GM23338 (cell line): ENCODE results near the gene PHKG1. TPM values are rescaled to one million over a fixed set of nuclear protein-coding genes. Genes with fewer than 3 reads are reported as not detected.
A peak's percentile ranks its signal among the peaks of the same experiment; 100 is the strongest.

ENCODE experiments used
- ATAC-seq: fragments of 200-7000 bp; cut with Tn5 transposase; 3 replicates; pipeline ENCODE4 v1.9.1; 2020
- DNase-seq: peaks from one replicate; pipeline ENCODE4 v3.0.0-alpha.2; 2015; ENCODE audit warnings: low spot score
- H2AFZ ChIP-seq: fragments of 200-600 bp; sonication (generic); 2 replicates; pipeline ENCODE4 v1.8.0; 2016; ENCODE audit warnings: antibody characterized with exemption, mild to moderate bottlenecking, moderate library complexity
- H3F3A ChIP-seq: fragments of 200-600 bp; sonication (generic); replicated peaks from 2 replicates; pipeline ENCODE4 v1.8.0; 2017; ENCODE audit warnings: antibody characterized with exemption, mixed run types, low read depth
- H3K27ac ChIP-seq: fragments of 200-600 bp; sonication (generic); 2 replicates; pipeline ENCODE4 v1.6.1; 2016; ENCODE audit warnings: low read depth
- H3K27me3 ChIP-seq: fragments of 200-600 bp; sonication (generic); 2 replicates; pipeline ENCODE4 v1.8.0; 2016; ENCODE audit warnings: mild to moderate bottlenecking, mixed run types, moderate library complexity; ENCODE audit not compliant: insufficient read depth
- H3K36me3 ChIP-seq: fragments of 200-600 bp; sonication (generic); 2 replicates; pipeline ENCODE4 v1.8.0; 2016; ENCODE audit warnings: mild to moderate bottlenecking; ENCODE audit not compliant: insufficient read depth
- H3K4me1 ChIP-seq: fragments of 200-600 bp; sonication (generic); 2 replicates; pipeline ENCODE4 v1.8.0; 2016; ENCODE audit warnings: mild to moderate bottlenecking, moderate library complexity; ENCODE audit not compliant: insufficient read depth
- H3K4me2 ChIP-seq: fragments of 200-600 bp; sonication (generic); 2 replicates; pipeline ENCODE4 v1.7.1; 2017; ENCODE audit warnings: mixed run types
- H3K4me3 ChIP-seq: fragments of 200-600 bp; sonication (generic); 2 replicates; pipeline ENCODE4 v1.6.1; 2016; ENCODE audit warnings: mixed run types
- H3K79me2 ChIP-seq: fragments of 200-600 bp; sonication (generic); replicated peaks from 2 replicates; pipeline ENCODE4 v1.8.0; 2017; ENCODE audit warnings: mild to moderate bottlenecking; ENCODE audit not compliant: insufficient read depth
- H3K9me2 ChIP-seq: fragments of 200-600 bp; sonication (generic); 2 replicates; pipeline ENCODE4 v1.8.0; 2017; ENCODE audit not compliant: insufficient read depth
- H4K20me1 ChIP-seq: fragments of 200-600 bp; sonication (generic); replicated peaks from 2 replicates; pipeline ENCODE4 v1.8.0; 2017; ENCODE audit warnings: mild to moderate bottlenecking; ENCODE audit not compliant: insufficient read depth
- H3K27ac Mint-ChIP-seq: 2 replicates; pipeline ENCODE4 v1.8.0; 2020; ENCODE audit warnings: inconsistent platforms, mild to moderate bottlenecking, moderate library complexity, mixed read lengths
- H3K27me3 Mint-ChIP-seq: 3 replicates; pipeline ENCODE4 v1.8.0; 2022; ENCODE audit warnings: low read depth, mild to moderate bottlenecking, moderate library complexity, mixed read lengths, inconsistent platforms; ENCODE audit not compliant: insufficient read depth, poor library complexity
- H3K36me3 Mint-ChIP-seq: 3 replicates; pipeline ENCODE4 v1.8.0; 2021; ENCODE audit warnings: low read depth, mild to moderate bottlenecking, inconsistent platforms, moderate library complexity, mixed read lengths
- H3K4me1 Mint-ChIP-seq: 3 replicates; pipeline ENCODE4 v1.8.0; 2020; ENCODE audit warnings: mild to moderate bottlenecking, inconsistent platforms, mixed read lengths
- H3K4me3 Mint-ChIP-seq: 3 replicates; pipeline ENCODE4 v1.8.0; 2021; ENCODE audit warnings: moderate library complexity, mild to moderate bottlenecking, inconsistent platforms, mixed read lengths
- H3K9me3 Mint-ChIP-seq: 3 replicates; pipeline ENCODE4 v1.8.0; 2020; ENCODE audit warnings: moderate library complexity, mild to moderate bottlenecking, inconsistent platforms, mixed read lengths
- CREB1 ChIP-seq: fragments of 250-450 bp; sonication (Bioruptor Pico); IDR thresholded peaks from 2 replicates; pipeline ENCODE4 v1.5.0; 2020; ENCODE audit warnings: low read depth, mild to moderate bottlenecking, moderate library complexity
- EZH2 ChIP-seq: fragments of 200-600 bp; sonication (generic); IDR thresholded peaks from one replicate; pipeline ENCODE4 v1.8.0; 2017; ENCODE audit warnings: antibody characterized with exemption, mild to moderate bottlenecking, low read depth; ENCODE audit not compliant: unreplicated experiment
- EZH2phosphoT487 ChIP-seq: fragments of 200-600 bp; sonication (generic); IDR thresholded peaks from one replicate; pipeline ENCODE4 v1.8.1; 2018; ENCODE audit warnings: antibody characterized with exemption; ENCODE audit not compliant: unreplicated experiment
- NANOG ChIP-seq: IDR thresholded peaks from 2 replicates; pipeline ENCODE4 v1.6.1; 2016; ENCODE audit warnings: antibody characterized with exemption, borderline replicate concordance
- POLR2AphosphoS5 ChIP-seq: IDR thresholded peaks from 2 replicates; pipeline ENCODE4 v1.6.1; 2016; ENCODE audit warnings: antibody characterized with exemption, low read depth
- STAT1 ChIP-seq: IDR thresholded peaks from one replicate; pipeline ENCODE4 v1.6.1; 2016; ENCODE audit warnings: antibody characterized with exemption; ENCODE audit not compliant: unreplicated experiment
- ZNF331 ChIP-seq: fragments of 250-450 bp; sonication (Bioruptor Pico); IDR thresholded peaks from 2 replicates; pipeline ENCODE4 v1.5.0; 2020; ENCODE audit warnings: low read depth, mild to moderate bottlenecking, moderate library complexity
- ZNF462 ChIP-seq: fragments of 250-450 bp; sonication (Bioruptor Pico); IDR thresholded peaks from 2 replicates; pipeline ENCODE4 v1.5.0; 2020; ENCODE audit warnings: mild to moderate bottlenecking, moderate library complexity
- polyA plus RNA-seq: library from polyadenylated mRNA; unstranded; fragments of >200 nt; fragmentation: Nextera tagmentation; extraction: Ambion mirVana; gene quantifications from 2 replicates; pipeline ENCODE4 v1.2.1, GENCODE V29; 2016
- total RNA-seq: library from RNA; depleted of rRNA; stranded (reverse); fragments of >200 nt; shearing (Covaris generic); gene quantifications from 2 replicates; pipeline ENCODE4 v1.2.3, GENCODE V29; 2014
- TF ChIP-seq, protein P1 (sequence below): IDR thresholded peaks from 2 replicates; pipeline ENCODE4 v1.6.1; 2016; ENCODE audit warnings: antibody characterized with exemption

The PHKG1 gene
- total and polyA plus RNA-seq, 2 experiments from 2014 or later = not detected

GRCh38 chr7:56053379-56053778, 39.4 kb downstream of the PHKG1 start:
- no peak overlapping the region for H2AFZ ChIP-seq
- DNase-seq = no peak
- H3K4me1 ChIP-seq = peaks cover 17% of the 10 kb centered on the region
- TF ChIP-seq EZH2phosphoT487 = no peak
- peak overlapping the region; percentile 88 for H3K27ac Mint-ChIP-seq
- peak overlapping the region; percentile 97 for H3K27ac ChIP-seq
- peaks cover 9% of the 10 kb centered on the region; the same call in 1 of the 2 replicates for H4K20me1 ChIP-seq
- H3K36me3 ChIP-seq = peaks cover 54% of the 10 kb centered on the region
- no peaks in the 10 kb centered on the region for H3K9me2 ChIP-seq
- H3K36me3 Mint-ChIP-seq = peaks cover 66% of the 10 kb centered on the region
- peak overlapping the region; percentile 100 for H3K4me3 ChIP-seq
- peaks cover 28% of the 10 kb centered on the region; the same call in 1 of the 2 replicates for H3F3A ChIP-seq
- no peak for ATAC-seq
- H3K9me3 Mint-ChIP-seq = peaks cover 2% of the 10 kb centered on the region; the same call in 1 of the 3 replicates
- H3K4me3 Mint-ChIP-seq = peak overlapping the region; percentile 96
- H3K79me2 ChIP-seq = peaks cover 75% of the 10 kb centered on the region
- no peaks in the 10 kb centered on the region for H3K27me3 Mint-ChIP-seq
- peaks cover 10% of the 10 kb centered on the region; the same call in 2 of the 3 replicates for H3K4me1 Mint-ChIP-seq
- H3K27me3 ChIP-seq = no peaks in the 10 kb centered on the region
- peak overlapping the region; percentile 100 for H3K4me2 ChIP-seq

- Histone ChIP-seq H3K27ac (peak within 1 kb of the TSS; percentile 97), H3K4me3 (peak within 1 kb of the TSS; percentile 100), H3K9me2 (no peaks in the 10 kb centered on the region), H4K20me1 (peaks cover 3% of the 10 kb centered on the region; the same call in 1 of the 2 replicates), H3F3A (peaks cover 17% of the 10 kb centered on the region; the same call in 1 of the 2 replicates), H3K27me3 (no peaks in the 10 kb centered on the region), H3K36me3 (peaks cover 38% of the 10 kb centered on the region), H3K4me1 (peaks cover 17% of the 10 kb centered on the region), H3K79me2 (peaks cover 63% of the 10 kb centered on the region), H2AFZ (peak within 1 kb of the TSS; percentile 64; the same call in 1 of the 2 replicates), H3K4me2 (peak within 1 kb of the TSS; percentile 100)
- H3K4me1 Mint-ChIP-seq = peaks cover 10% of the 10 kb centered on the region; the same call in 2 of the 3 replicates
- DNase-seq = peak; percentile 99
- TF ChIP-seq EZH2 = no peak
- no peak for TF ChIP-seq ZNF462 (CRISPR knock-in tag)
- no peak for TF ChIP-seq ZNF331
- TF ChIP-seq, protein P1, sequence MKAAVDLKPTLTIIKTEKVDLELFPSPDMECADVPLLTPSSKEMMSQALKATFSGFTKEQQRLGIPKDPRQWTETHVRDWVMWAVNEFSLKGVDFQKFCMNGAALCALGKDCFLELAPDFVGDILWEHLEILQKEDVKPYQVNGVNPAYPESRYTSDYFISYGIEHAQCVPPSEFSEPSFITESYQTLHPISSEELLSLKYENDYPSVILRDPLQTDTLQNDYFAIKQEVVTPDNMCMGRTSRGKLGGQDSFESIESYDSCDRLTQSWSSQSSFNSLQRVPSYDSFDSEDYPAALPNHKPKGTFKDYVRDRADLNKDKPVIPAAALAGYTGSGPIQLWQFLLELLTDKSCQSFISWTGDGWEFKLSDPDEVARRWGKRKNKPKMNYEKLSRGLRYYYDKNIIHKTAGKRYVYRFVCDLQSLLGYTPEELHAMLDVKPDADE = no peak
- TF ChIP-seq STAT1 = no peak
- no peak for TF ChIP-seq EZH2phosphoT487
- TF ChIP-seq CREB1 (CRISPR knock-in tag) = peak; percentile 83
- peak; percentile 84 for TF ChIP-seq POLR2AphosphoS5
- no peak for TF ChIP-seq NANOG
- H3K9me3 Mint-ChIP-seq = peaks cover 2% of the 10 kb centered on the region; the same call in 1 of the 3 replicates
- H3K27ac Mint-ChIP-seq = peak within 1 kb of the TSS; percentile 99
- H3K27me3 Mint-ChIP-seq = no peaks in the 10 kb centered on the region
- H3K4me3 Mint-ChIP-seq = peak within 1 kb of the TSS; percentile 96
- peak; percentile 93 for ATAC-seq
- H3K36me3 Mint-ChIP-seq = peaks cover 48% of the 10 kb centered on the region
These were observed 41.2 kb downstream of the PHKG1 start, which contains the start of the genes CCT6A and PSPH for GRCh38 chr7:56051339-56052191. Gene CCT6A (plus strand): TSS chr7:56051765. CDS start chr7:56051849, 84 bp downstream. Gene PSPH (minus strand): TSS chr7:56051444. CDS start chr7:56021212, 30,232 bp downstream.
